HT-29 (cell line): ENCODE measurements around the gene ABI3BP. TPM values are rescaled to one million over a fixed set of nuclear protein-coding genes. Genes with fewer than 3 reads are reported as not detected.
"Not testable (repeated sequence)": the region's sequence is repeated elsewhere in the genome, so short reads cannot be mapped to it uniquely, and the experiment has no call there.

Experiments used
- DNase-seq: peaks from one replicate; pipeline ENCODE4 v3.0.0-alpha.2; 2015; ENCODE audit warnings: low spot score
- total RNA-seq: library from RNA; depleted of rRNA; stranded (reverse); fragments of >200 nt; shearing (Covaris generic); gene quantifications from 2 replicates; pipeline ENCODE4 v1.2.3, GENCODE V29; 2014

The ABI3BP gene
- total RNA-seq, 1 experiment from 2014 or later: not detected

DNA sequence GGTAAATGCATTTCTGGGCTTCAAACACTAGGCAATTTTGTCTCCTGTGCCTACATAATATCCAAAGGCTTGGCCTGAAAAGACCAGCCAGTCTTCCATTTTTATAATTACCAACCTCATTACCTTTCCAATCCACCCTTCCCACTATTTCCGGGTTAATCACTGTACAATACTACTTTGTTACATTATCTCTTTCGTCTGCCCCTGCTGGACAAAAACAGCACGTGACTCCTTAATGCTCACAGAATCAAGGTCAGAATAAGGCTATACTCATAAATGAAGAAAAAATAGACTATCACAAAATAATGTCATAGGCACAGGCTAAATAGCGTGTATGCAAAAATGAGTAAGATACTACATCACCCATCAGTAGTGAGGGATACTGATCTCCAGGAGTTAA, 40.1 kb downstream of the ABI3BP start:
- no peak for DNase-seq

DNA sequence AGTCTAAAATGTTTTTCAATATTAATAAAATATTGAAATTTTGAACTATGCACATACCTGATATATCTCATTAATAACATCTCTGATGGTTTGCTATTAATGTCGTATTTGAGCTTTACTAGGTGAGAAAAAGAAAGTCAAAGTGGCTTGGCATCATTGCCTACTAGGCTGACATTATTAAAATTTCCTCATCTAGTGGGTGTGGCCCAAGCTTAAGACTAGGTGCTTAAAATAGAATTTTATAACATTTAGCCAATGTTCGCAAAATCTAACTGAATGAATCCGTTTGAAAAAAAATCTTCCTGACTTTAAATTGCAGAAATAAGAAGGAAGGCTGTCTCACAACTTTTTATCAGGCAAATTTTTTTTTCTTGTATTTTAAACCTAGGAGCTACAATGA, 46.1 kb downstream of the ABI3BP start:
- no peak for DNase-seq

DNA sequence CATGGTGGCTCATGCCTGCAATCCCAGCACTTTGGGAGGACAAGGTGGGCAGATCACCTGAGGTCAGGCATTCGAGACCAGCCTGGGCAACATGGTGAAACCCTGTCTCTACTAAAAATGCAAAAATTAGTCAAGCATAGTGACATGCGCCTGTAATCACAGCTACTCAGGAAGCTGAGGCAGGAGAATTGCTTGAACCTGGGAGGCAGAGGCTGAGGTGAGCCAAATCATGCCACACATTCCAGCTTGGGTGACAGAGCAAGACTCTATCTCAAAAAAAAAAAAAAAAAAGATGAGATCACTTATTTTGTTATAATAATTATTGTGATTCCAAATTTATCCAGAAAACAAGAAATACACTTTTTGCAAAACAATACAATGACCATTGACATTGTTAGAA, 47.1 kb downstream of the ABI3BP start:
- DNase-seq: not testable (repeated sequence)

DNA sequence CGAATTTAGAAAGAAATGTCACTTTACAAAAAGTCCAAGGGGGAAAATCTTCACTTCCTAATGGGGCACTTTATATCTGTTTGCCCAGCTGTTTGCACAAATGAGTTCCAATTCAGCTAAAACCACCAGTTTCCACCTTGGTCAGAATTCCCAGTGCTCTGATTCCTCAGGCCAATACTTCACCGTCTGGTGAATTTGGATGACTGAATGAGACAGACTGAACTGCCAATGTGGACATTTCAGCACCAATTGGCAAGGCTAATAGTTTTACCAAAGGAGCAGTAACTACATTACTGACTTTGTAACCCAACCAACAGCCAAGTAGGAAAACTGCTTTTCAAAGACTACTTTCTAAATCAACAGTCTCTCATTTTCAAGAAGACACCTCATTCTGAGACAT, 51.8 kb downstream of the ABI3BP start:
- DNase-seq: no peak

DNA sequence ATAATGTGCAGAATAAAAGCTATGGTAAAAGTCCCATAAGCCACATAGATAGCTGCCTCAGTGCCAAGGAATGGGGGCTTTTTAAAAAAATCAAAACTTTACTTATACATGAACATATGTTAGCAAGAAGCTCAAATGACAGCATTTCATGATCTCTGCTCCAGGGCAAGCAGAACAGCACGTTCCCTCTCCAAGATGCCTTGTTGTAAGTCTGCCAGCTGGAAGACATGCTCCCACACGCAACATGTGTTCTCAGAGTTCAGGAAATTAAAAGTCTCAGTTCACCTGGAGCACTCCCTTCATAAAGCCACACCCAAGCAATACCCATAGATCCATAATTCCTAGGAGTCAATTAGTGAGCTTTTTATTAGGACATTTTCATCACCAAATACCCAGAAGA, 52.2 kb downstream of the ABI3BP start:
- no peak for DNase-seq

DNA sequence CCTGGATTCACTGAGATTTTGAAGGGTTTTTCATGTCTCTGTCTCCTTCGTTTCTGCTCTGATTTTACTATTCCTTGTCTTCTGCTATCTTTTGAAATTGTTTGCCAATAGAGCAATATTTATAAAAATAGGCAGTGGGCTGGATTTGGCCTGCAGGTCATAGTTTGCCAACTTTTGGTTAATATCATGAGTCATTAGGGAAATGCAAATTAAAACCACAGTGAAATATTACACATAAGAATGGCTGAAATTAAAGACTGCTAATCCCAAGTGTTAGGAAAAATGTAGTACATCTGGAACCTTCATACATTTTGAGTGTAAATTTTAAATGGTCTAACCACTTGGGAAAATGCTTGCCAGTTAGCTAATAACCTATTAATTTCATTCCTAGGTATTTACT, 56.3 kb downstream of the ABI3BP start:
- DNase-seq: no peak

DNA sequence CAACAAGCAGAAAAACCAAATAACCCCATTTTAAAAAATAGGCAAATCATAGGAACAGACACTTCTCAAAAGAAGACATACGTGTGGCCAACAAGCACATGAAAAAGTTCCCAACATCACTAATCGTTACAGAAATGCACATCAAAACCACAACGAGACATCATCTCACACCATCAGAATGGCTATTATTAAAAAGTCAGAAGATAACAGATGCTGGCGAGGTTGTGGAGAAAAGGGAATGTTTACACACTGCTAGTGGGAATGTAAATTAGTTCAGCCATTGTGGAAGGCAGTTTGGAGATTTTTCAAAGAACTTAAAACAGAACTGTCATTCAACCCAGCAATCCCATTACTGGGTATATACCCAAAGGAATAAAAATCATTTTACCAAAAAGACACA, 60.7 kb downstream of the ABI3BP start:
- DNase-seq: no peak

DNA sequence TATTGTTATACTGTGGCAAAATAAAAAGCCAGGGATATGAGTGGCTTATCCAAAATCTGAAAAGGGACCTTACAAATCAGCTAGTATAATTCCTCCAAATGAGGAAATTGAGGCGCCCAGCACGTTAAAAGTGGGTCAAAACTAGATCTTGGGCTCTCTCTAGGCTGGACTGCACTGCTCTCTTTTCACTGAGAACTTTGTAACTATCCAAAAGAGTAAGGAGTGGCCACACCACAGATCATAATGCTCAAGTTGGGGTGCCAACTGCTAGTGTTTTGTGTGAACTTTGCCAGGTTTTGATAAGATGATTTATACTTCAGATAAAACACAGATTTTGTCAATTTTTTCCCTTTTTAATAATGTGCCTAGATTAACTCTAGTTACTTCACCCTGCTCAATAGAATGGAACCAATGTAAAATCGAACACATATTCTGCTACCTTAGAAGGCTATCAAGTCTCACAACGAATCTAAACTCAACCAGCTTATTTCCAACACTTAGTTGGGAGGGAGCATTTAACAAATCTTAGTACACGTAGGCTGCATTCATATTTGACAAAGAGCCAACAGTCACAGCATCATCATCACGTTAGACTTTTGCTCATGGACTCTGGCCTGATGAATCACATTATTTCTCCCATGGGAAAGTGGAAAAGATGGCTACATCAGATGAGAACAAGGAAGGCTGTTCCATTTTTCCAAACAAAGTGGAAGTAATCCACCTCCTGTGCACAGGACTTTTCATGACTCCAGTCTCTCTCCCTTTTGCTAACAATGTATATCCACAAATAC, 64.4 kb downstream of the ABI3BP start:
- DNase-seq: no peak

DNA sequence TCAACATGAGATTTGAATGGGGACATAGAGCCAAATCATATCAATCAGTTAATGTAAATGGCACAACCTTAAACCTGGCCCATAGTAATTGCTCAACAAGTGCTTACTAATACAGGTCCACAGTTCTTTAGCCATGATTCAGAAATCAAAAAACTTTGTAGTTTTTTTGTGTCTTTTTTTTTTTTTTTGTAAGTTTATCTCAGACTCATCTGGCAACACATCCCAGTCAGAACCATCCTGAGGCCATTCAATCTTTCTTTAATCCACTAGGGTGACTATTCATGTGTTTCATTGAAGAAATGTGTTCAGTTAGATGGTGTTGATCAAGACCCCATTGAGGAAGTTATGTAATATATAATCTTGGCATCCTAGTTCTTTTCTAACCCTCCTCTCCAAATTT, 65.4 kb downstream of the ABI3BP start:
- DNase-seq: no peak

DNA sequence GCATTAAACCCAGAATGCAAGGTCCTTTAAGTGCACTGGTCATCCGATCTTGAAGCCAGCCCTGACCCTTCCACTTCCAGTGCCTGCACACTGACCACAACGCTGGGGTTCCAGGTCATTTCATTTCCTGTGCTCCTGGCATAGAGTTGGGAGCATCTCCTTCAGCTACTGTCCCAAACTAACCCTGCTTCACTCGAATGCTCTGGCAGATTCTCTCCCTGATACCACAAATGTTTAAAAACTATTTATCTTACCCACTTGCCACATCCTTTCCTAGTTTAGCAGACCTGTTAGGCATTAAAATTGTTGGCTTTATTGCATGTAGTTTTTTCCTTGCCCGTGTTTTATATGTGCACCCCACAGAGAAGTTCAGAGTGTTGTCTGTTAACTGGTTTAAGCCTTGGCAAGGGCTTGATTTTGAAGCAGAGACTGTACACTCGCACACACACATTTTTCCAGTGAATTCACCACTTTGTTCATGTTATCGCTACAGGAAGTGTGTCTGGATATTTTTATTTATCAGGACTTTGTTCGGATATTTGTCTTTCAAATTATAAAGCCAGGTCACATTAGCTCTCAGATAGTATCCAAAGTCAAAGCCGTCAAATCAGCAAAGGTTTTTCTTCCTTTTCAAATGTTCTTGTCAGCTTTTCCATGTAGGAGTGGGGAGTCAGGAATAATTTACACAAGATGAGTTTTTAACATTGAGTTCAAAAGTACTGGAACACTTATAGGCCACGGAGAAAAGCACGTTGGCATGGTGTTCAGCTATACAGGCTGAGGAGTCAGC, 77.3 kb downstream of the ABI3BP start:
- DNase-seq: no peak

DNA sequence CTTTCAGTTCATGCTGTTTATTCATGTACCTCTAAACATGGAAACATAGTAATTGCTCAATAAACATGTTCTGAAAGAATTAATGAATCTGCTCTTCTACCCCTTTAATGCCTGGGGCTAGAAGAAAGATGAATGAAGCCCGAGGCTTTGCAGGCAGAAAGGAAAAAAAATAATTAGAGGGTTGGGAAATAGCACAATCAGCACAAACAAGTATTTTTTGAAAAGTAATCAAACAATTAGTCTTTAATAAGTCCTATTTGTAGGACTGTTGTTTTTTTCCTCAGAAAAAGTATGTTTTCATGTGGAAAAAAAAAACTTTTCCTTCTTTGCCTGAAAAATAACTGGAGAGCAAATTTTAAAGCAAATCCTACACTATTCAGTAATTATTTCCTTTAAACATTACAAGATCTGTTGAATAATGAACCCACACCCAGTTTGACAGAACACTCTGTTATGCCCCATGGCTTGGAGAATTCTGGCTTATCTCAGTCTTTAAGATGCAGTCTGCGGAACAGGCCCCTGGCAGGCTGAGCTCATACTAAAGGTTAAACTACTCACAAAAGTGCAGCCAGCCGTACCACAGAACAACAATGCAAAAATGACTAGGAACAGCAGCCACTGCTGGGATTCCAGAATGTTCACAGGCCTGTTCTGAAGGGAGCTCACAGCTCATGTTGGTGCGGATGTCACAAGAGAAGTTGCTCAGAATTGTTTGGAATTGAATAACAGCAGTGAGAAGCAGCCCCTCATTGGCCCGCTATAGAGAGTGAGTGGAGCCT, 79.2 kb downstream of the ABI3BP start:
- no peak for DNase-seq

DNA sequence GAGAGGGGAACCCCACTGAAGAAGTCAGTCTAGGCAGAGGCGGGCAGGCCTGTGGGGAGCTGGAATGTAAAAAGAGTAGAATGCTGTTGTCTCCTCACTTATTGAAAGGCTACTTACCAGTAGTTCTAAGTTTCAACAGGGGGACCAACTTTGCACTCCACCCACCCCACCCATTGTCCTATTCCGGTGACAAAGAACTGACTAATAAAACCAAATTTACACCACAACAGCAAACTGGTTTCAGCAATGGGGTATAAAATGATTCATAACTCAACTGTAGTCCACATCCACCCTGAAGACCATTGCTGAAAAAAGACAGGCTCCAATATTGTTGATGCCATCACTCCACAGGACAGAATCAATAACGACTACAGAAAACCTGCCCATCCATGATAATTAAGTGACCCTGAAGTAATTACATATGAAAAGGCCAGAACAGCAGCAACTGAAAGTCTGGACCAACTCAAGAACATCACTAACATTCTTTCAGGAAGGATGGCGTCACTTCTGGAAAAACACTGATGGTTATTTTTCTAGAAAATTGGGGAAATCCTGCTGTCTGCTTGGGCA, 80.2 kb downstream of the ABI3BP start:
- no peak for DNase-seq

DNA sequence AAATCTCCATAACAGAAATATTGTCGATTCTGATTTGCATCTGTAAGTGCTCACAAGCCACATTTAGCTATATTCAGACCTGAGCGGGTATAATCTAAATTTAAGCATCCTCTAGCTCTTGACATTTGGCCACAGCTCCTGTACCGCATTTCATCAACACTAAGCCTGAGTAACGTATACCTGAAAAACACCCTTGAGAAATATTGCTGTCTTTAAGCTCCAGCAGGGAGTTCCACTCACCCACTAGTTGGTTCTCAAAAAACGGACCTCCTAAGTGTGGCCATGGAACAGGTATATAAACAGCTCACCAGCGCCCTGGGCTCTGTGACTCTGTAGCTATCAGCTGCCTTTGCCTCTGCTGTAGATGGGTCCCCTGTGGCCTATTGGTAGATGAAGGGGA, 80.7 kb downstream of the ABI3BP start:
- no peak for DNase-seq

DNA sequence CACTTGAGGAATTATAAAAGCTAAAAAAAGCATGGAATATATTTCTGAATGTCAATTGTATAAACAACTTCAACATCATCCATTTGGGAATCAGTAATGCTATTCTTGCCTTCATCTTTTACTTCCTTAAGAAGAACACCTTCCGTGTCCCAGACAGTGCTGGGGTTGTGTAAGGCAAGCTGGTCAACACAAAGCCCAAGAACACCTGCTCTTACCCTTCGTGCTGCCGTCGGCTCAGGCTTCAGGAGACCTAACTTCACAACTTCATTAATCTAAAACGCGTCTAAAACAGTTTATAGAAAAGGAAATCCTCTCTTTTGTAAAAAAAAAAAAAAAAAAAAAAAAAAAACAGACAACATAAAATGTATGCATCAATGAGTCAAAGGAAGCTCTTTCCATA, 81.3 kb downstream of the ABI3BP start:
- DNase-seq: no peak

DNA sequence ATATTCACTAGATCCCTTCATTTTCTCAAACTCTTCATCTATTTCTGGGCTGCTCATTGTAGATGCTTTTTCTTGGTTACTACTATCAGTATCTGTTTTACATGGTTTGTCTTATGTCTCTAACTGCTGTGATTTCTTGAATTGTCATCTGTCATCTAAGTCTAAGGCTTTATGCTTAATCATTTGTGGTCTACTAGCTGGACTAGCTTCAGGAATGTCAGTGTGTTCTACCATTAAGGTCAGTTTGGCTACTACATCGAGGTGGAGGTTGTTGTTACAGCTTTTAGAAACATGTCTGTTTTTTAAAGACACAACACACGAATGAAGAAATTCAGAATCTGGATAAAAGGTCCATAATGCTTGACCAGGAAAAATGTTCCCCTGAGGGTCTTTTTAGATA, 82.2 kb downstream of the ABI3BP start:
- DNase-seq: no peak

DNA sequence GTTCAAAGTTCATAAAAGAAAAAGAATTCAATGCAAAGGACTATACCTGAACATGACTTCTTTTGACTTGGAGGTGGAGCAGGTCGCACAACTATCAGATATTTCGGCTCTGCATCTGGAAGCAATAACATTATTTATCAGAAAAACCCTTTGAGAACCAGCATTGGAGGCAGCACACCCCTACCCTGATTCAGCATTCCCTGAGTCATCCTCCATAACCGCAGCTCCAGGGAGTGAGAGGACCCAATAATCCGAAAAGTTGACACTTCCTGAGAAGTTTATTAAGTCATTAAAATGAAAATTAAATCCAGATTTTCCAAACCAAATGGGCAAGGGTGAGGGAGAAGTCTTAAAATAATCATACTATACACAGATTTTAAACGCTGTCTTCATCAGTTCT, 90.6 kb downstream of the ABI3BP start:
- no peak for DNase-seq

DNA sequence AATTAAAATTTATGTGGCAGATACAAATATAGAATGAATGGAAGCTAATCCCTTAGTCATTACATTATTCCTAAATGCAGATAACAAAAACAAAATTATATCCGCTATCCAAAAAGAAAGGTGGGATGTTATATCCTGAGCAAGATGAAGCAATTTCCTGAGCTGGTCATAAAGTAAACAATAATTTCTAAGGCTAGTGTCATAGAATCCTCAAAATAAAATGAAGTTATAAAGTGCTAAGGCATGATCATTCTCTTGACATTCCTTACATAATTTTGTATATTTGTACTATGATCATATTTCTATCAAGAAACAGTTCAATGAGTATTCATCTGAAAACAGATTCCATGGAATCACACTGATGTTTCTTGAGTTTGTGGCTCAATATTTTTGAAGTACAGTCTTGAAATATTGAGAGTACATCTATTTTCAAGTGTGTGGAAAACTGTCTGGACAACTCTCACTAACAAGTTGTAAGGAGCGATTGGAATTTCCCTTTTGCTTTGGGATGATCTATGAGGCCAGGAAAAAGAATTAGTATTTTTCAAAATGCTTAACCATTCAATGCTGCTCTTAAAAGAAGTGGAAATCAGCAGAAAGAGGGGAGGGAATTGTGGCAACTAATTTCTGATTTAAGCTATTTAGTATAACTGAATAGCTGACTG, 92.4 kb downstream of the ABI3BP start:
- no peak for DNase-seq

DNA sequence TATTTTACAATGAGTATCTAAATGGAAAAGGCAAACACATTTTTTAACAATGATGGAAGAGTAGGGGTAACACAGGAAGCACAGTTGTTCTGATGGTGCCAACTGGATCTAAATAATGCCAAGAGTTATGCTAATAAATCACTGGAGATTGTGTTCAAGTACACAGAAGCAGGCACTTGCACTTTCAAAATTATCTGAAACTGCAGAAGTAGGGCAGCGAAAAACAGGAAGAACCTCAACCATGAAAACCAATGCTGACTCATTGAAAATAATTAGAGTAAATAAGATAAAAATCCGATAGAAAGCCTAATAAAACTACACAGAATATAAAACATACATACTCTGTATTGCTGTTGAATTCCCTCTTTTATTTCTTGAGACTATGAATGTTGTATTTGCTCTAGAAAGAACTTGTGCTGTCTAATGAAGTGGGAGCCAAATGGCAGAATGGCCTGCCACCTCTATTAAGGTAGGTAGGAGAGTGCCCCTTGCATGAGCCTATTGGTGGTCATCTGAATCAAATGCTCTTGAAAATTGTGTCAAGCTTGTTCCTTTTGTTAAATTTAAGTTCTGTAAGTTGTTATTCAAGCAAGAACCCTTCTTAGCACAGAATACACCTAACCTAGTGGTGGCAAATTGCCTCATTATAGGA, 93.7 kb downstream of the ABI3BP start:
- no peak for DNase-seq

DNA sequence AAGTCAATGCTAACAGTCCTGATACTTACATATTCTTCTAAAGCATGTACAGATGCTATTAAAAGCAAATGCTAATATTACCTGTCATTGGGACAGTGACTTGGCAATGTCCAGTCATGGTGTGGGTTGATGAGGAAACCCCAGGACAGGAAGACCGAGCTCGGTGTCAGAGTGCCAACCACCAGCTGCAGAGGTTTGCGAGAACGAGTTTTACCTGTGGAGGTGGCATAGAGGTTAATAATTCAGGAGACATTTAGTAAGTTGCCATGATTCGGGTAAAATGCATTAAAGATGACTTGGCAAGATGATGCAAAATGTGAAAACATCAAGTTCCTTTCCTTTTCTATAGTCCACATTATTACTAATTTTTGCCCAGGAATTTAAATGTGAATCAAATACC, 94.5 kb downstream of the ABI3BP start:
- no peak for DNase-seq

DNA sequence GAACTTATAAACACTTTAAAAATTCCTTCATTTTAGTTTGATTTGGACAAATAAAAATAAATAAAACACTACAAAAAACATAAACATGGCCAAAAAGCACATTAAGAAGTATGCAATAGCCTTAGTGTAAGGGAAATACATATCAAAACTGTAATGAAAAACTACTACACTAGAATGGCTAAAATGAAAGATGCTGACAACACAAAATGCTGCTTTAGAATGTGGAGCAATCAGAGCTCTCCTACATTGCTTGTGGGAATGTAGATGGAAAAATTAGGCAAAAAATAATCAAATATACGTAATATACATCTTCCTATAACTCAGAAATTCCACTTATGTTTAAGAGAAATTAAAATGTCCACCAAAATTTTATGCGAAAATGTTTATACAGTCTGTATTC, 96.2 kb downstream of the ABI3BP start:
- no peak for DNase-seq

DNA sequence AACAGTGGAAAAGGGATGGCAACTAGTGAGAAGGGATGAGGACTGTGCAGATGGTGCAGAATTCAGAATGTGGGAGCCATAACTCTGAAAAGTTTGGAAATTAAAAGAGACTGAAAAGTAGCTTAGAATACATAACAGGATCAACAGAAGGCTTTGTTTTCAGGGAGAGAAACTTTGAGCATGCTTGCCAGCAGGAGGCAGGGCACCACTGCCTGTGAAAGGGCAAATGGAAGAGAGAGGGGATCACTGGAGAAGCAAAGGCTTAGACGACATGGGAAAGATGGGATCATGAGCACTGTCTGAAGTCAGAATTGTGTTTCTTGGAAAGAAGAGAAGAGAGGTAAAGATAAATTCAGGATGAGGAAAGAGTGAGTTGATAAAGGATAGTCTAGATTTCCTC, 99.6 kb downstream of the ABI3BP start:
- DNase-seq: peak; percentile 41
